Measurements from ENCODE around the gene TENT5A. TPM values are rescaled to one million over a fixed set of nuclear protein-coding genes. Genes with fewer than 3 reads are reported as not detected.

TENT5A gene
- total and polyA plus RNA-seq, 8 donors = 2.8 to 12.2 (median 5.1) TPM

DNA sequence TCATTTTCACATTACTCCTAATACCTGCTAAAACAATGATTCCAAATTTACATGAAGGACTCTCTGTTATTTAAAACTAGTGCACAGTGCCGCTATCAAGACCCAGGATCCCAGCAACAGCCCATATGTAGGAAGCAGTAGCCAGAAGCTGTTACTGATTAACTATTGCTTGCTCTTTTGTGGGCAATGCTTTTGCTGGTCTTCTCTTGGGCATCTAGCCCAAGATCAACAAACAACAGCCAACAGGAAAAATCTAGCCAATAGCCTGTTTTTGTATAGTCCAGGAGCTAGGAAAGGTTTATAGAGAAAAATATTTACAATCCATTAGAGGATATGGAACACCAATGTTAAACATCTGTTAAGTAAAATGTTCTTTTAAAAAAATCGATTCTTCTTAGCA lies 22.1 kb upstream of the TENT5A start:
- no peaks in the 10 kb centered on the region for H3K36me3 ChIP-seq
- no peak overlapping the region for H3K4me3 ChIP-seq
- intact Hi-C loops (cut with DNase I) = no loop called here
- H3K9me3 ChIP-seq = no peaks in the 10 kb centered on the region
- H3K4me1 ChIP-seq = no peaks in the 10 kb centered on the region
- TF ChIP-seq, protein P1, sequence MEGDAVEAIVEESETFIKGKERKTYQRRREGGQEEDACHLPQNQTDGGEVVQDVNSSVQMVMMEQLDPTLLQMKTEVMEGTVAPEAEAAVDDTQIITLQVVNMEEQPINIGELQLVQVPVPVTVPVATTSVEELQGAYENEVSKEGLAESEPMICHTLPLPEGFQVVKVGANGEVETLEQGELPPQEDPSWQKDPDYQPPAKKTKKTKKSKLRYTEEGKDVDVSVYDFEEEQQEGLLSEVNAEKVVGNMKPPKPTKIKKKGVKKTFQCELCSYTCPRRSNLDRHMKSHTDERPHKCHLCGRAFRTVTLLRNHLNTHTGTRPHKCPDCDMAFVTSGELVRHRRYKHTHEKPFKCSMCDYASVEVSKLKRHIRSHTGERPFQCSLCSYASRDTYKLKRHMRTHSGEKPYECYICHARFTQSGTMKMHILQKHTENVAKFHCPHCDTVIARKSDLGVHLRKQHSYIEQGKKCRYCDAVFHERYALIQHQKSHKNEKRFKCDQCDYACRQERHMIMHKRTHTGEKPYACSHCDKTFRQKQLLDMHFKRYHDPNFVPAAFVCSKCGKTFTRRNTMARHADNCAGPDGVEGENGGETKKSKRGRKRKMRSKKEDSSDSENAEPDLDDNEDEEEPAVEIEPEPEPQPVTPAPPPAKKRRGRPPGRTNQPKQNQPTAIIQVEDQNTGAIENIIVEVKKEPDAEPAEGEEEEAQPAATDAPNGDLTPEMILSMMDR (IDR thresholded peaks at IDR 0.05) = no peak
- H3K27me3 ChIP-seq = no peaks in the 10 kb centered on the region
- FAIRE-seq = no peak
- peak; percentile 48 to 95 (median 91) for ATAC-seq
- H3K27ac ChIP-seq = no peak overlapping the region
- 33 to 42% methylated on average over 2 of the region's 2 CpGs for WGBS, 2 donors
- DNase-seq = no peak

DNA sequence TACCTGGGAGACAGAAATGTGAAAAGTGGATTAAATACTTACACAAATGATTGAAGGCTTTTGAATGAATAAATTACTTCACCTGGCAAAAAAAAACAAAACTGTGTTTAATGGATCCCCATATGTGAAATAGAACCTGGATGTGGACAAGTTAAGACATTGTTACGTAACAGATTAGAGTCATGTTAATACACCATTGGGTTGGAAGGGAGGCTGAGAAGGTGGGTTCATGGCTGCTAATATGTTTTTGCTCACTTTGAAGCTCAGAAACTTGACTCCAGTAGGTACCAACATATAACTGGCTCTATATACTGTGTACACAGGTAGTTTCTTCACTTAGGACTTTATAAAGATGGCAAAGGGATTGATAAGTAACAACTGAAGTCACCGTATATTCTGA lies 21.4 kb upstream of the TENT5A start:
- DNase-seq (no peak), ATAC-seq (no peak), FAIRE-seq (no peak)
- TF ChIP-seq, protein P1 (IDR thresholded peaks at IDR 0.05) = no peak
- Histone ChIP-seq H3K4me3 (no peak overlapping the region), H3K27ac (no peak overlapping the region), H3K4me1 (no peaks in the 10 kb centered on the region), H3K36me3 (no peaks in the 10 kb centered on the region), H3K27me3 (no peaks in the 10 kb centered on the region), H3K9me3 (no peaks in the 10 kb centered on the region)
- WGBS, 2 donors = 94% methylated on average over 2 of the region's 2 CpGs
- intact Hi-C loops (cut with DNase I) = no loop called here

DNA sequence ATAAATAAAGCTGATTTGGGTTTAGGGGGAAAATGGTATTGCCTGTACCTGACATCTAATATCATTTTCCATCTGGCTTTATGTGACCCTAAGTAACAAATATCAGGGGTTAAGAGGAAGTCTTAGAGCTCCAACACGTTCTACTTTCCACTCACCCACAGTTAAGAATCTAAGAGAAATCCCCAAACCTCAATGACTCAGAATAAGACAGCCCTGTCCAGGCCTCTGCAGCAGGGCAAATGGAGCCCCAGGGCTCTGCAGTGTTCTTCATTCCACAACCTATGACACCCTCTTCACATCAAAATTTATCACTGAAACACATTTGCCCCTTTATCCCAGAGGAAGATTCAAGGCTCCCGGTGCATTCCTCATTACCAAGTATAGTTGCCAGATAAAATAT lies 20.3 kb upstream of the TENT5A start:
- FAIRE-seq (no peak), ATAC-seq (peak in 1 of 4 donors; percentile 55)

DNA sequence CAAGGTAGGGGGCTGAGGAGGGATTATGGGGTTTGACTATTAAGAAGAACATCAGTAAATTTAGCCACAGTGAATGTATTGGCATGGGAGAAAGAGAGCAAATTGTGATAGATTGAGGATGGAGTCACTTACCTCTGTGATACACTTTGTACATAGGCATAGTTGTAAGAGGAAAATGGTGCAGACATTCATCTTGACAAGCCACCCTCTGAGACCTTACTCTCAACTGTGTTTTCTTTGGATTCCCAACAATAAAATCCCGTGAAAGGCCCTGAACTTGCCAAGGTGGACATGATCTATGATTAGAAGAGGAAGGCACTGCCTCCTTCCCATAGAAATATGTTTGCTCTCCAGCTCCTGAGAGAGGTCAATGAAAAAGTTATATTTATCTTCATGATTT lies 18.6 kb upstream of the TENT5A start:
- H3K9me3 ChIP-seq = no peaks in the 10 kb centered on the region
- H3K4me1 ChIP-seq = peaks cover 0 to 18% (median 8%) of the 10 kb centered on the region in 3 donors
- WGBS, 2 donors = 65 to 69% methylated on average over 1 of the region's 1 CpG
- H3K27ac ChIP-seq = no peak overlapping the region
- DNase-seq = no peak
- intact Hi-C loops (cut with DNase I) = no loop called here
- TF ChIP-seq, protein P1 (IDR thresholded peaks at IDR 0.05) = no peak
- H3K36me3 ChIP-seq = no peaks in the 10 kb centered on the region
- no peaks in the 10 kb centered on the region for H3K27me3 ChIP-seq
- H3K4me3 ChIP-seq = no peak overlapping the region
- ATAC-seq = no peak
- FAIRE-seq = no peak

More for the DNA sequence above, 20.3 kb upstream of the TENT5A start:
- TF ChIP-seq, protein P1 (IDR thresholded peaks at IDR 0.05) = no peak
- 78 to 83% methylated on average over 2 of the region's 2 CpGs for WGBS, 2 donors
- H3K4me3 ChIP-seq = no peak overlapping the region
- intact Hi-C loops (cut with DNase I) = no loop called here
- no peaks in the 10 kb centered on the region for H3K27me3 ChIP-seq
- no peak for DNase-seq
- no peaks in the 10 kb centered on the region for H3K36me3 ChIP-seq
- no peak overlapping the region for H3K27ac ChIP-seq
- peaks cover 0 to 2% (median 0%) of the 10 kb centered on the region in 3 donors for H3K4me1 ChIP-seq
- no peaks in the 10 kb centered on the region for H3K9me3 ChIP-seq

DNA sequence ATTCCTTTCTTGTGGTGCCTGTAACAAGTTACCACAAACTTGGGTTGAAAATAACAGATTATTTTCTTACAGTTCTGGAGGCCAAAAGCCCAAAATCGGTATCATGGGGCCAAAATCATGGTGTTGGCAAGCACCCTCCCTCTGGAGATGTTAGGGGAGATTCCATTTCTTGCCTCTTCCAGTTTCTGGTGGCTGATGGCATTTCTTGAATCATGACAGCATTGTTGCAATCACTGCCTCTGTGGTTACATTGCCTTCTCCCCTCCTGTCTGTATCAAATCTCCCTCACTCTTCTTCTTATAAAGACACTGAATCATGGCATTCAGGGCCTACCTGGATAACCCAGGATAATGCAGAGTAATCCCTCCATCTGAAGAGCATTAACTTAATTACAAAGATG lies 17.9 kb upstream of the TENT5A start:
- ATAC-seq = no peak
- TF ChIP-seq, protein P1 (IDR thresholded peaks at IDR 0.05) = no peak
- no peaks in the 10 kb centered on the region for H3K36me3 ChIP-seq
- no peaks in the 10 kb centered on the region for H3K9me3 ChIP-seq
- no peak overlapping the region for H3K4me3 ChIP-seq
- peaks cover 0 to 18% (median 8%) of the 10 kb centered on the region in 3 donors for H3K4me1 ChIP-seq
- intact Hi-C loops (cut with DNase I) = no loop called here
- FAIRE-seq = no peak
- no peak for DNase-seq
- no peaks in the 10 kb centered on the region for H3K27me3 ChIP-seq
- no peak overlapping the region for H3K27ac ChIP-seq
- 77 to 89% methylated on average over 1 of the region's 1 CpG for WGBS, 2 donors

Measured in pancreas (tissue), 10 donors.